H1 (cell line): ENCODE results near the gene ZNF764. TPM values are rescaled to one million over a fixed set of nuclear protein-coding genes. Genes with fewer than 3 reads are reported as not detected.

Experiments
- CTCF ChIA-PET: fragments of 300-600 bp; sonication (Branson Sonifier 250); formaldehyde crosslinking; loops from one replicate; lab custom pipeline; 2021; ENCODE audit not compliant: partially characterized antibody; lab: Charles Lee
- POLR2A ChIA-PET: fragments of 300-600 bp; sonication (Branson Sonifier 250); formaldehyde crosslinking; loops from one replicate; lab custom pipeline; 2021; ENCODE audit warnings: inconsistent platforms; ENCODE audit not compliant: partially characterized antibody; lab: Charles Lee
- DNase-seq, 2 experiments: peaks; one replicate each; pipeline versions ENCODE4 v3.0.0 to v3.0.0-alpha.2; 2010 to 2022; ENCODE audit warnings: low spot score in 2 of 2, low read depth in 1 of 2, mixed read lengths in 1 of 2
- FAIRE-seq: peaks from 2 replicates; lab custom pipeline; 2011; peaks lifted over from hg19 to GRCh38; lab: Jason Lieb, UNC
- H2AFZ ChIP-seq: 2 replicates; pipeline ENCODE4 v1.8.1; 2012; ENCODE audit warnings: low read length, inconsistent platforms
- H2AK5ac ChIP-seq: 2 replicates; pipeline ENCODE4 v1.6.1; 2013; ENCODE audit warnings: low read depth, low read length
- H2BK120ac ChIP-seq: replicated peaks from 2 replicates; pipeline ENCODE3; 2013; ENCODE audit warnings: low read depth, low read length, inconsistent platforms
- H2BK12ac ChIP-seq: 2 replicates; pipeline ENCODE4 v1.6.1; 2013; ENCODE audit warnings: low read depth, low read length
- H2BK15ac ChIP-seq: 2 replicates; pipeline ENCODE4 v1.6.1; 2013; ENCODE audit warnings: low read length
- H2BK20ac ChIP-seq: 2 replicates; pipeline ENCODE4 v1.6.1; 2013; ENCODE audit warnings: low read length
- H2BK5ac ChIP-seq: 2 replicates; pipeline ENCODE4 v1.6.1; 2013; ENCODE audit warnings: low read depth, low read length
- H3K14ac ChIP-seq: 2 replicates; pipeline ENCODE4 v1.6.1; 2013; ENCODE audit warnings: inconsistent platforms; ENCODE audit not compliant: insufficient read length
- H3K18ac ChIP-seq: 2 replicates; pipeline ENCODE4 v1.6.1; 2013; ENCODE audit warnings: low read length; ENCODE audit errors: extremely low read depth
- H3K23ac ChIP-seq: 2 replicates; pipeline ENCODE4 v1.6.1; 2013; ENCODE audit warnings: inconsistent platforms; ENCODE audit not compliant: insufficient read length
- H3K23me2 ChIP-seq: 2 replicates; pipeline ENCODE4 v1.6.1; 2013; ENCODE audit warnings: low read depth, low read length
- H3K27ac ChIP-seq: 2 replicates; pipeline ENCODE4 v1.6.1; 2011; ENCODE audit warnings: low read depth, low read length, inconsistent platforms
- H3K27me3 ChIP-seq, 4 experiments: replicated peaks in 1 of 4; 1 replicate in 1 of 4; 2 replicates in 3 of 4; pipeline versions ENCODE4 v1.6.1 to v1.8.1; 2011 to 2013; ENCODE audit warnings: low read length in 3 of 4, mild to moderate bottlenecking in 3 of 4, inconsistent platforms in 2 of 4, mixed read lengths in 2 of 4, moderate library complexity in 1 of 4; ENCODE audit not compliant: control insufficient read depth in 3 of 4, insufficient read depth in 3 of 4; ENCODE audit errors: extremely low read depth in 1 of 4
- H3K36me3 ChIP-seq, 4 experiments: 2 replicates each; pipeline versions ENCODE4 v1.6.1 to v1.8.1; 2011 to 2013; ENCODE audit warnings: mild to moderate bottlenecking in 4 of 4, low read length in 3 of 4, moderate library complexity in 2 of 4, control low read depth in 1 of 4, inconsistent platforms in 1 of 4; ENCODE audit not compliant: insufficient read depth in 4 of 4, control insufficient read depth in 2 of 4
- H3K4ac ChIP-seq: replicated peaks from 2 replicates; pipeline ENCODE3; 2013; ENCODE audit warnings: low read length, low read depth, mixed read lengths, inconsistent platforms; ENCODE audit not compliant: insufficient read length
- H3K4me1 ChIP-seq, 4 experiments: replicated peaks in 1 of 4; 1 replicate in 1 of 4; 2 replicates in 3 of 4; pipeline versions ENCODE4 v1.6.1 to v1.8.1; 2011 to 2013; ENCODE audit warnings: low read length in 3 of 4, inconsistent platforms in 2 of 4, mixed read lengths in 1 of 4; ENCODE audit not compliant: insufficient read depth in 4 of 4, control insufficient read depth in 3 of 4
- H3K4me2 ChIP-seq, 2 experiments: 2 replicates each; pipeline versions ENCODE4 v1.6.1 to v1.8.1; 2011 to 2013; ENCODE audit warnings: low read depth in 2 of 2, low read length in 2 of 2, control low read depth in 1 of 2, inconsistent platforms in 1 of 2, mild to moderate bottlenecking in 1 of 2; ENCODE audit not compliant: insufficient read depth in 1 of 2
- H3K4me3 ChIP-seq, 4 experiments: fragments of 200-600, 300-600 bp in 1 of 4; sonication (generic), shearing (Covaris generic), sonication (Bioruptor Twin) in 1 of 4; 2 replicates each; pipeline versions ENCODE4 v1.5.1 to v1.8.1; 2011 to 2016; ENCODE audit warnings: low read length in 4 of 4, low read depth in 3 of 4, control low read depth in 2 of 4, inconsistent platforms in 2 of 4, mild to moderate bottlenecking in 2 of 4, mixed read lengths in 1 of 4, moderate library complexity in 1 of 4; ENCODE audit not compliant: insufficient read depth in 2 of 4; ENCODE audit errors: extremely low read depth in 1 of 4
- H3K56ac ChIP-seq: replicated peaks from 2 replicates; pipeline ENCODE3; 2013; ENCODE audit warnings: low read depth, mild to moderate bottlenecking, mixed read lengths, low read length, inconsistent platforms; ENCODE audit not compliant: insufficient read length
- H3K79me1 ChIP-seq: 2 replicates; pipeline ENCODE4 v1.6.1; 2013; ENCODE audit warnings: low read depth, low read length, control low read depth
- H3K79me2 ChIP-seq, 2 experiments: 2 replicates each; pipeline versions ENCODE4 v1.6.1 to v1.8.1; 2012 to 2013; ENCODE audit warnings: low read length in 2 of 2, mild to moderate bottlenecking in 2 of 2, inconsistent platforms in 1 of 2; ENCODE audit not compliant: insufficient read depth in 2 of 2, control insufficient read depth in 1 of 2
- H3K9ac ChIP-seq, 4 experiments: replicated peaks in 1 of 4; 1 replicate in 1 of 4; 2 replicates in 3 of 4; pipeline versions ENCODE4 v1.6.1 to v1.8.1; 2011 to 2013; ENCODE audit warnings: low read depth in 3 of 4, low read length in 3 of 4, control low read depth in 2 of 4, mild to moderate bottlenecking in 2 of 4, moderate library complexity in 2 of 4, inconsistent platforms in 1 of 4; ENCODE audit errors: extremely low read depth in 1 of 4
- H3K9me3 ChIP-seq, 2 experiments: 2 replicates each; pipeline versions ENCODE4 v1.6.1 to v1.8.1; 2012 to 2013; ENCODE audit warnings: mild to moderate bottlenecking in 2 of 2, moderate library complexity in 2 of 2, control low read depth in 1 of 2, inconsistent platforms in 1 of 2, low read depth in 1 of 2, low read length in 1 of 2, mixed read lengths in 1 of 2; ENCODE audit not compliant: insufficient read depth in 2 of 2
- H4K20me1 ChIP-seq, 2 experiments: replicated peaks in 1 of 2; 2 replicates each; pipeline versions ENCODE3 to v1.8.1; 2011 to 2013; ENCODE audit warnings: inconsistent platforms in 2 of 2, low read length in 2 of 2, mild to moderate bottlenecking in 1 of 2; ENCODE audit not compliant: insufficient read depth in 2 of 2, control insufficient read depth in 1 of 2
- H4K5ac ChIP-seq: 2 replicates; pipeline ENCODE4 v1.6.1; 2013; ENCODE audit warnings: low read length, low read depth, mixed read lengths, inconsistent platforms; ENCODE audit not compliant: insufficient read length
- H4K8ac ChIP-seq: 2 replicates; pipeline ENCODE4 v1.8.0; 2013; ENCODE audit warnings: mild to moderate bottlenecking, moderate library complexity, low read length, inconsistent platforms; ENCODE audit not compliant: insufficient read depth; ENCODE audit errors: extremely low read depth
- H4K91ac ChIP-seq: replicated peaks from 2 replicates; pipeline ENCODE3; 2013; ENCODE audit warnings: low read length, mixed read lengths, inconsistent platforms; ENCODE audit not compliant: insufficient read length
- CTBP2 ChIP-seq: IDR thresholded peaks from 2 replicates; pipeline ENCODE4 v1.7.0; 2011; ENCODE audit warnings: borderline replicate concordance, mild to moderate bottlenecking, moderate library complexity, mixed read lengths, low read length; ENCODE audit not compliant: insufficient read depth, insufficient read length
- HDAC2 ChIP-seq, 2 experiments: fragments of 300-600 bp in 1 of 2; sonication (generic) in 1 of 2; IDR thresholded peaks; 2 replicates each; pipeline ENCODE4 v1.6.1; 2011 to 2012; ENCODE audit warnings: low read depth in 2 of 2, low read length in 2 of 2, mild to moderate bottlenecking in 2 of 2, moderate library complexity in 2 of 2, borderline replicate concordance in 1 of 2, inconsistent platforms in 1 of 2
- KDM5A ChIP-seq: fragments of 200-600 bp; IDR thresholded peaks from 2 replicates; pipeline ENCODE4 v1.7.1; 2012; ENCODE audit warnings: mild to moderate bottlenecking, low read length, inconsistent platforms, mixed read lengths
- RAD21 ChIP-seq, 2 experiments: IDR thresholded peaks in 1 of 2; conservative IDR thresholded peaks in 1 of 2; 2 replicates each; pipeline ENCODE4 v1.6.1; 2011; ENCODE audit warnings: low read depth in 2 of 2, low read length in 2 of 2, improper control_type of control experiment in 1 of 2, inconsistent platforms in 1 of 2, mild to moderate bottlenecking in 1 of 2, moderate library complexity in 1 of 2
- RFX5 ChIP-seq: IDR thresholded peaks from 2 replicates; pipeline ENCODE4 v1.6.1; 2011; ENCODE audit warnings: low read depth, low read length, improper control_type of control experiment, borderline replicate concordance
- RNF2 ChIP-seq: fragments of 200-900, 300-1000 bp; sonication (generic); IDR thresholded peaks from 2 replicates; pipeline ENCODE4 v1.7.1; 2016; ENCODE audit warnings: borderline replicate concordance, low read depth, mild to moderate bottlenecking, antibody characterized with exemption, low read length; ENCODE audit not compliant: poor library complexity, severe bottlenecking; ENCODE audit errors: missing control alignments
- TCF12 ChIP-seq: IDR thresholded peaks from 2 replicates; pipeline ENCODE4 v1.6.1; 2011; ENCODE audit warnings: low read depth, mild to moderate bottlenecking, low read length
- WGBS, 2 experiments: shearing (Covaris generic) in 1 of 2; methylation state at CpG; one replicate each; pipeline versions ENCODE4 v1.1.6 to v1.1.7; 2013 to 2015; ENCODE audit warnings: low lambda C conversion rate in 2 of 2, mixed read lengths in 2 of 2, inconsistent platforms in 1 of 2, low coverage in 1 of 2, missing lambda C conversion rate in 1 of 2; ENCODE audit not compliant: insufficient replicate concordance in 2 of 2, insufficient coverage in 1 of 2, insufficient read length in 1 of 2; ENCODE audit errors: extremely low coverage in 1 of 2, missing lambda C conversion rate in 1 of 2; 5-methylcytosine and 5-hydroxymethylcytosine counted together
- polyA plus RNA-seq, 7 experiments: library from polyadenylated mRNA; depleted of rRNA in 3 of 7; stranded (reverse) in 5 of 7; unstranded in 2 of 7; fragments of >200 nt in 5 of 7; fragments of 200-250 nt in 2 of 7; gene quantifications; 1 replicate in 5 of 7; 2 replicates in 1 of 7; 4 replicates in 1 of 7; pipeline versions ENCODE4 v1.2.1 to v1.2.3, GENCODE V29; 2011 to 2013; ENCODE audit warnings: missing spikeins in 2 of 7, mixed read lengths in 2 of 7
- total RNA-seq: library from RNA; stranded (reverse); fragmentation: NEBNext Ultra II Directional; extraction: Animal tissue kit (Norgen Biotek cat#: 25700); gene quantifications from 2 replicates; pipeline ENCODE4 v1.2.1, GENCODE V29; 2021
- TF ChIP-seq, protein P1 (sequence below): IDR thresholded peaks from 2 replicates; pipeline ENCODE4 v1.6.1; 2012; ENCODE audit warnings: inconsistent platforms
- TF ChIP-seq, protein P2 (sequence below): IDR thresholded peaks from 2 replicates; pipeline ENCODE4 v1.6.1; 2012; ENCODE audit warnings: inconsistent platforms

The ZNF764 gene
- total and polyA plus RNA-seq, 2 of the 8 experiments (the other 6 are each of a cell fraction or from before 2014, with no cell fraction given) = 5.7 to 7.7 TPM

DNA sequence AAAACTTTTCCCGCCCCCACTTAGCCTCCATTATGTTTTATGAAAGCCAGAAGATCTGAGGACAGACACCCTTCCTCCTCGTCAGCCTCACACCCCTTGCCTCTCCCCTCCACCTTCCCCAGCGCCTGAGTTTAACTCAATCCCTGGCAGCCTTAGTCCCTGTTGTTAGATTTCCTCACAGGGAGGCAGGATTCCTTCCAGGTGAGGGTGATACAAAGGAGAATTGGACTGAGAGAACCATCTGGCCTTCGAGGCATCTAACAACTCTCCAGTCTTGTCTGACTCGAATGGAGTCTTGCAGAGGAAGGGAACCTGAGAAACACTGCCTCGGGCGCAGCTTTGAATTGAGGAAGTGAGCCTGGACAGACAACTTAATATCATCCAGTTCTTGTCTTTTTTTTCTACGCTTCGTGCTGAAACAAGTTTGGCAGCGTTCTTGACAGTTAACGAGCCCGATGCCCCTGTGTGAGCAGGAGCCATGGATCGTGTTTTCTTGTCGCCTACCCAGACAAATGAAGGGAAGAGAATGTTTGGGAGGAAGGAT, 30.5 kb downstream of the ZNF764 start:
- Histone ChIP-seq H2AFZ (no peak overlapping the region), H4K5ac (peak overlapping the region; percentile 55), H3K23ac (no peak overlapping the region), H3K36me3 (peaks cover 0 to 17% (median 2%) of the 10 kb centered on the region in 4 experiments; a peak in 2 of 8 replicates), H3K14ac (no peak overlapping the region), H2BK20ac (no peak overlapping the region), H2AK5ac (peak overlapping the region; percentile 96), H2BK120ac (no peak overlapping the region), H3K9ac (peak overlapping the region; percentile 49 to 75 (median 62)), H3K79me2 (no peaks in the 10 kb centered on the region), H3K18ac (peak overlapping the region; percentile 99), H3K27me3 (no peaks in the 10 kb centered on the region), H4K20me1 (peaks cover 0 to 7% of the 10 kb centered on the region in 2 experiments), H3K4me1 (peaks cover 3 to 6% (median 6%) of the 10 kb centered on the region in 4 experiments), H3K9me3 (no peaks in the 10 kb centered on the region), H4K91ac (peak overlapping the region; percentile 66), H2BK12ac (peak overlapping the region; percentile 92; the same call in 1 of the 2 replicates), H3K4me3 (peak overlapping the region; percentile 25 to 99 (median 34); a peak in 5 of 8 replicates), H3K23me2 (peaks cover 2% of the 10 kb centered on the region; the same call in 1 of the 2 replicates), H2BK5ac (peak overlapping the region; percentile 92), H3K56ac (no peak overlapping the region), H3K4me2 (peak overlapping the region; percentile 71 to 81), H3K79me1 (peaks cover 2% of the 10 kb centered on the region; the same call in 1 of the 2 replicates), H3K4ac (peak overlapping the region; percentile 65), H2BK15ac (peak overlapping the region; percentile 61), H3K27ac (peak overlapping the region; percentile 70), H4K8ac (peak overlapping the region; percentile 51; the same call in 1 of the 2 replicates)
- POLR2A ChIA-PET = interaction anchor here (0.7 to 5.7 kb wide), 24 partner anchors 8 to 278 kb away, joined by 3 to 48 read pairs (median 3); partner anchors contain the start of genes CD2BP2, DCTPP1, ZNF48 and ZNF689
- 61% methylated on average over 14 of the region's 14 CpGs; no CpG with 5 or more reads in 1 of the 2 experiments for WGBS, 2 experiments
- no peak for FAIRE-seq
- CTCF ChIA-PET = interaction anchor here (0.6 to 2.9 kb wide), 5 partner anchors 30 to 98 kb away, joined by 3 to 12 read pairs (median 3); partner anchors contain the start of gene DCTPP1
- DNase-seq = no peak
- no peak for TF ChIP-seq TCF12
- no peak for TF ChIP-seq HDAC2 (IDR thresholded peaks at IDR 0.05; ENCODE audit: borderline replicate concordance in 1 of 2, low read depth in 2 of 2, low read length in 2 of 2)
- TF ChIP-seq, protein P1, sequence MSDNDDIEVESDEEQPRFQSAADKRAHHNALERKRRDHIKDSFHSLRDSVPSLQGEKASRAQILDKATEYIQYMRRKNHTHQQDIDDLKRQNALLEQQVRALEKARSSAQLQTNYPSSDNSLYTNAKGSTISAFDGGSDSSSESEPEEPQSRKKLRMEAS = 0 out of 2 replicates have a peak, but pooled peaks have one; percentile 5
- TF ChIP-seq RFX5 = no peak
- TF ChIP-seq, protein P2, sequence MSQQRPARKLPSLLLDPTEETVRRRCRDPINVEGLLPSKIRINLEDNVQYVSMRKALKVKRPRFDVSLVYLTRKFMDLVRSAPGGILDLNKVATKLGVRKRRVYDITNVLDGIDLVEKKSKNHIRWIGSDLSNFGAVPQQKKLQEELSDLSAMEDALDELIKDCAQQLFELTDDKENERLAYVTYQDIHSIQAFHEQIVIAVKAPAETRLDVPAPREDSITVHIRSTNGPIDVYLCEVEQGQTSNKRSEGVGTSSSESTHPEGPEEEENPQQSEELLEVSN = peak; percentile 86
- no peak for TF ChIP-seq KDM5A
- no peak for TF ChIP-seq RNF2
- TF ChIP-seq RAD21 (IDR thresholded peaks at IDR 0.05 in 1 of 2, conservative IDR thresholded peaks at IDR 0.05 in 1 of 2; ENCODE audit: low read depth in 2 of 2, low read length in 2 of 2) = no peak
- no peak for TF ChIP-seq CTBP2
